Astrocyte (in vitro differentiated cells and primary cell): Measurements from ENCODE around the gene EXOSC6.
"Not testable (repeated sequence)": the region's sequence is repeated elsewhere in the genome, so short reads cannot be mapped to it uniquely, and the experiment has no call there.

Source experiments
- EZH2 ChIP-seq: IDR thresholded peaks from 2 replicates; pipeline ENCODE4 v1.6.1; 2012; ENCODE audit warnings: mild to moderate bottlenecking, low read length, inconsistent platforms; ENCODE audit not compliant: insufficient read depth
- TF ChIP-seq, protein P1 (sequence below): IDR thresholded peaks from 2 replicates; pipeline ENCODE4 v1.5.1; 2011; ENCODE audit warnings: low read depth, mild to moderate bottlenecking, inconsistent platforms, low read length, moderate library complexity; ENCODE audit not compliant: insufficient read depth

DNA sequence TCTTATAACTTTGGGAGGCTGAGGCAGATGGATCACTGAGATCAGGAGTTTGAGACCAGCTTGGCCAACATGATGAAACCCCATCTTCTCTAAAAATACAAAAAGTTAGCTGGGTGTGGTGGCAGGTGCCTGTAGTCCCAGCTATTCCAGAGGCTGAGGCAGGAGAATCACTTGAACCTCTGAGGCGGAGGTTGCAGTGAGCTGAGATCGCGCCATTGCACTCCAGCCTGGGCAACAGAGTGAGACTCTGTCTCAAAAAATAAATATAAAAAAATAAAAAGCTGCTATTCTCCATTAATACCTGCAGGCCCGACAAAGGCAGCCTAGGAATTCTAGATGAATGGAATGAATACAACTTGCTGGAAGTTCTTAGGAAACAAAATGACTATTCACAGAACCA is 2.0 kb downstream of the EXOSC6 start:
- TF ChIP-seq, protein P1, sequence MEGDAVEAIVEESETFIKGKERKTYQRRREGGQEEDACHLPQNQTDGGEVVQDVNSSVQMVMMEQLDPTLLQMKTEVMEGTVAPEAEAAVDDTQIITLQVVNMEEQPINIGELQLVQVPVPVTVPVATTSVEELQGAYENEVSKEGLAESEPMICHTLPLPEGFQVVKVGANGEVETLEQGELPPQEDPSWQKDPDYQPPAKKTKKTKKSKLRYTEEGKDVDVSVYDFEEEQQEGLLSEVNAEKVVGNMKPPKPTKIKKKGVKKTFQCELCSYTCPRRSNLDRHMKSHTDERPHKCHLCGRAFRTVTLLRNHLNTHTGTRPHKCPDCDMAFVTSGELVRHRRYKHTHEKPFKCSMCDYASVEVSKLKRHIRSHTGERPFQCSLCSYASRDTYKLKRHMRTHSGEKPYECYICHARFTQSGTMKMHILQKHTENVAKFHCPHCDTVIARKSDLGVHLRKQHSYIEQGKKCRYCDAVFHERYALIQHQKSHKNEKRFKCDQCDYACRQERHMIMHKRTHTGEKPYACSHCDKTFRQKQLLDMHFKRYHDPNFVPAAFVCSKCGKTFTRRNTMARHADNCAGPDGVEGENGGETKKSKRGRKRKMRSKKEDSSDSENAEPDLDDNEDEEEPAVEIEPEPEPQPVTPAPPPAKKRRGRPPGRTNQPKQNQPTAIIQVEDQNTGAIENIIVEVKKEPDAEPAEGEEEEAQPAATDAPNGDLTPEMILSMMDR: not testable (repeated sequence)
- not testable (repeated sequence) for TF ChIP-seq EZH2
